Neural cell (in vitro differentiated cells): ENCODE measurements around the gene AADAT. TPM values are rescaled to one million over a fixed set of nuclear protein-coding genes. Genes with fewer than 3 reads are reported as not detected.
"Not testable (repeated sequence)": the region's sequence is repeated elsewhere in the genome, so short reads cannot be mapped to it uniquely, and the experiment has no call there.

Source experiments
- H2AFZ ChIP-seq: fragments of 200-600, 300-800 bp; sonication (generic), shearing (Covaris generic); 2 replicates; pipeline ENCODE4 v1.6.0; 2014; ENCODE audit warnings: low read depth, mild to moderate bottlenecking, antibody characterized with exemption, low read length, moderate library complexity
- H3F3A ChIP-seq: fragments of 200-600 bp; shearing (Covaris generic); 2 replicates; pipeline ENCODE4 v1.6.1; 2016; ENCODE audit warnings: mild to moderate bottlenecking, moderate library complexity, mixed read lengths, antibody characterized with exemption, low read length; ENCODE audit not compliant: insufficient read depth, poor library complexity, severe bottlenecking
- H3K27ac ChIP-seq: fragments of 200-600, 300-800 bp; sonication (generic), shearing (Covaris generic); 2 replicates; pipeline ENCODE4 v1.5.1; 2014; ENCODE audit warnings: mild to moderate bottlenecking, low read length, moderate library complexity
- H3K27me3 ChIP-seq: fragments of 300-800, 200-600 bp; sonication (generic), shearing (Covaris generic); 2 replicates; pipeline ENCODE4 v1.6.0; 2014; ENCODE audit warnings: mild to moderate bottlenecking, low read depth, low read length, moderate library complexity; ENCODE audit not compliant: insufficient read depth
- H3K36me3 ChIP-seq: fragments of 300-800, 200-600 bp; sonication (generic), shearing (Covaris generic); 2 replicates; pipeline ENCODE4 v1.5.1; 2014; ENCODE audit warnings: mild to moderate bottlenecking, antibody characterized with exemption, low read length, moderate library complexity; ENCODE audit not compliant: insufficient read depth
- H3K4me2 ChIP-seq: fragments of 300-800, 200-600 bp; sonication (generic), shearing (Covaris generic); 2 replicates; pipeline ENCODE4 v1.6.0; 2014; ENCODE audit warnings: mild to moderate bottlenecking, low read length
- H3K4me3 ChIP-seq: fragments of 300-800, 200-600 bp; sonication (generic), shearing (Covaris generic); 2 replicates; pipeline ENCODE4 v1.5.1; 2014; ENCODE audit warnings: mild to moderate bottlenecking, low read length, moderate library complexity
- H3K79me2 ChIP-seq: fragments of 200-600 bp; shearing (Covaris generic); replicated peaks from 2 replicates; pipeline ENCODE4 v1.6.0; 2014; ENCODE audit warnings: mild to moderate bottlenecking, low read length, moderate library complexity; ENCODE audit not compliant: insufficient read depth
- H3K9ac ChIP-seq: fragments of 300-800, 200-600 bp; sonication (generic), shearing (Covaris generic); 2 replicates; pipeline ENCODE4 v1.6.1; 2016; ENCODE audit warnings: mild to moderate bottlenecking, low read length, mixed read lengths
- H3K9me2 ChIP-seq: fragments of 200-600 bp; shearing (Covaris generic); 2 replicates; pipeline ENCODE4 v1.6.1; 2016; ENCODE audit warnings: mild to moderate bottlenecking, low read length, mixed read lengths; ENCODE audit not compliant: insufficient read depth
- H3K9me3 ChIP-seq: fragments of 200-600, 300-800 bp; sonication (generic), shearing (Covaris generic); 2 replicates; pipeline ENCODE4 v1.6.1; 2016; ENCODE audit warnings: mild to moderate bottlenecking, mixed run types, low read length, moderate library complexity, mixed read lengths
- H4K20me1 ChIP-seq: fragments of 200-600 bp; shearing (Covaris generic); 2 replicates; pipeline ENCODE4 v1.6.1; 2016; ENCODE audit warnings: mild to moderate bottlenecking, mixed run types; ENCODE audit not compliant: insufficient read depth
- EP300 ChIP-seq: fragments of 450-650 bp; conservative IDR thresholded peaks from 2 replicates; pipeline ENCODE4 v1.6.1; 2014; ENCODE audit warnings: antibody characterized with exemption, mild to moderate bottlenecking, moderate library complexity; ENCODE audit not compliant: poor library complexity, severe bottlenecking
- EZH2 ChIP-seq: fragments of 200-600, 300-800 bp; shearing (Covaris generic), sonication (generic); IDR thresholded peaks from 2 replicates; pipeline ENCODE4 v1.6.1; 2014; ENCODE audit warnings: antibody characterized with exemption, low read length, borderline replicate concordance, mild to moderate bottlenecking; ENCODE audit not compliant: insufficient read depth, poor library complexity, severe bottlenecking
- MXI1 ChIP-seq: fragments of 450-650 bp; conservative IDR thresholded peaks from 2 replicates; pipeline ENCODE4 v1.6.1; 2014; ENCODE audit warnings: antibody characterized with exemption, mild to moderate bottlenecking; ENCODE audit not compliant: poor library complexity, severe bottlenecking
- POLR2AphosphoS5 ChIP-seq: IDR thresholded peaks from 2 replicates; pipeline ENCODE4 v1.6.1; 2012
- RAD21 ChIP-seq: fragments of 450-650 bp; conservative IDR thresholded peaks from 2 replicates; pipeline ENCODE4 v1.6.1; 2014; ENCODE audit warnings: antibody characterized with exemption, mild to moderate bottlenecking, moderate library complexity
- SMC3 ChIP-seq: fragments of 450-650 bp; conservative IDR thresholded peaks from 2 replicates; pipeline ENCODE4 v1.6.1; 2014; ENCODE audit warnings: antibody characterized with exemption, mild to moderate bottlenecking, moderate library complexity; ENCODE audit not compliant: poor library complexity
- TAF1 ChIP-seq: IDR thresholded peaks from 2 replicates; pipeline ENCODE4 v1.6.1; 2012; ENCODE audit warnings: low read depth
- polyA plus RNA-seq: library from polyadenylated mRNA; depleted of rRNA; stranded (reverse); fragments of >200 nt; gene quantifications from 2 replicates; pipeline ENCODE4 v1.2.3, GENCODE V29; 2014
- TF ChIP-seq, protein P1 (sequence below): fragments of 450-650 bp; IDR thresholded peaks from 2 replicates; pipeline ENCODE4 v1.5.1; 2014; ENCODE audit warnings: antibody characterized with exemption, mild to moderate bottlenecking, moderate library complexity; ENCODE audit not compliant: poor library complexity, severe bottlenecking
- TF ChIP-seq, protein P2 (sequence below): IDR thresholded peaks from 2 replicates; pipeline ENCODE4 v1.6.1; 2012; ENCODE audit warnings: borderline replicate concordance

Gene AADAT
- polyA plus RNA-seq, 1 donor from 2014 or later = 79.3 TPM

DNA sequence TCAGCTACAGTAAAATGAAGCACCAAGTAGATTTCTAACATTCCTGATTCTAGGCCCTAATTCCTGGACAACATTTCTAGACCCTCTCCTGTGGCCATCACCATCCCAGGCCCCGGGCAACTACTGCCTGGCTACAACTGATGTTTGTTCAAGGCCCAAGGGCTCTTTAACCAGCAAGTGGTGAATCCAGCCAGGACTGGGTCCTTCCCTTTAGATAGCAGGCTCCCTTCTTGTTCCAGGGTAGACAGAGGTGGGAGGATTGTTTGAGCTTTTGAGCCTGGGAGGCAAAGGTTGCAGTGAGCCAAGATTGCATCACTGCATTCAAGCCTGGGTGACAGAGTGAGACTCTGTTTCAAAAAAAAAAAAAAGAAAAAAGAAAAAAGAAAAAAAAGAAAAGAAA is 12.7 kb upstream of the AADAT start:
- Histone ChIP-seq H3K9me2 (no peaks in the 10 kb centered on the region), H3K36me3 (no peaks in the 10 kb centered on the region), H3K9ac (no peak overlapping the region), H3K79me2 (no peaks in the 10 kb centered on the region), H3K4me2 (no peak overlapping the region), H3K4me3 (no peak overlapping the region), H3K27ac (no peak overlapping the region), H3F3A (no peaks in the 10 kb centered on the region), H3K27me3 (no peaks in the 10 kb centered on the region), H2AFZ (no peak overlapping the region), H4K20me1 (no peaks in the 10 kb centered on the region), H3K9me3 (no peaks in the 10 kb centered on the region)
- TF ChIP-seq, protein P1, sequence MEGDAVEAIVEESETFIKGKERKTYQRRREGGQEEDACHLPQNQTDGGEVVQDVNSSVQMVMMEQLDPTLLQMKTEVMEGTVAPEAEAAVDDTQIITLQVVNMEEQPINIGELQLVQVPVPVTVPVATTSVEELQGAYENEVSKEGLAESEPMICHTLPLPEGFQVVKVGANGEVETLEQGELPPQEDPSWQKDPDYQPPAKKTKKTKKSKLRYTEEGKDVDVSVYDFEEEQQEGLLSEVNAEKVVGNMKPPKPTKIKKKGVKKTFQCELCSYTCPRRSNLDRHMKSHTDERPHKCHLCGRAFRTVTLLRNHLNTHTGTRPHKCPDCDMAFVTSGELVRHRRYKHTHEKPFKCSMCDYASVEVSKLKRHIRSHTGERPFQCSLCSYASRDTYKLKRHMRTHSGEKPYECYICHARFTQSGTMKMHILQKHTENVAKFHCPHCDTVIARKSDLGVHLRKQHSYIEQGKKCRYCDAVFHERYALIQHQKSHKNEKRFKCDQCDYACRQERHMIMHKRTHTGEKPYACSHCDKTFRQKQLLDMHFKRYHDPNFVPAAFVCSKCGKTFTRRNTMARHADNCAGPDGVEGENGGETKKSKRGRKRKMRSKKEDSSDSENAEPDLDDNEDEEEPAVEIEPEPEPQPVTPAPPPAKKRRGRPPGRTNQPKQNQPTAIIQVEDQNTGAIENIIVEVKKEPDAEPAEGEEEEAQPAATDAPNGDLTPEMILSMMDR = no peak

DNA sequence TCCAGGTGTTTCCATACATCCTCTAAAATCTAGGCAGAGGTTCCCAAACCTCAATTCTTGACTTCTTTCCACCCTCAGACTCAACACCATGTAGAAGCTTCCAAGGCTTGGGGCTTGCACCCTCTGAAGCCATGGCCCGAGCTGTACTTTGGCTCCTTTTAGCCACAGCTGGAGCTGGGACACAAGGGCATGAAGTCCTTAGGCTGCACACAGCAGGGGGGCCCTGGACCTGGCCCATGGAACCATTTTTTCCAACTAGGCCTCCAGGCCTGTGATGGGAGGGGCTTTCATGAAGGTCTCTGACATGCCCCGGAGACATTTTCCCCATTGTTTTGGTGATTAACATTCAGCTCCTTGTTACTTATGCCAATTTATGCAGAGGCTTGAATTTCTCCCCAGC is 8.4 kb upstream of the AADAT start:
- not testable (repeated sequence) for H3K9ac ChIP-seq, H3K27me3 ChIP-seq, H4K20me1 ChIP-seq, H3F3A ChIP-seq, H3K9me2 ChIP-seq, H3K9me3 ChIP-seq, H2AFZ ChIP-seq, H3K36me3 ChIP-seq, H3K27ac ChIP-seq, H3K4me3 ChIP-seq, H3K4me2 ChIP-seq, H3K79me2 ChIP-seq

DNA sequence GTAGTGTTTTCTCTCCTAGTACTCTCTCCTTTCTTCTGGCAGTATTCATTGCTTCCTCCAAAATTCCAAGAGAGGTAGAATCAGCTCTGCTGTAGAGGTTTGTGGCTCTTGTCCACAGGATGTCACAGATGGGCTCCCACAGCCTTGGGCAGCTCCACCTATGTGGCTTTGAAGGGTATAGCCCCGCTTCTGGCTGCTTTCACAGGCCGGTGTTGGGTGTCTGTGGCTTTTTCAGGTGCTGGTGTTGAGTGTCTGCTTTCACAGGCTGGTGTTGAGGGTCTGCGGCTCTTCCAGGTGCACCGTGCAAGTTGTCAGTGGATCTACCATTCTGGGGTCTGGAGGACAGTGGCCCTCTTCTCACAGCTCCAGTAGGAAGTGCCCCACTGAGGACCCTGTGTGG is 7.9 kb upstream of the AADAT start:
- no peak for TF ChIP-seq EP300
- no peak for TF ChIP-seq TAF1
- TF ChIP-seq MXI1 = no peak
- TF ChIP-seq, protein P2, sequence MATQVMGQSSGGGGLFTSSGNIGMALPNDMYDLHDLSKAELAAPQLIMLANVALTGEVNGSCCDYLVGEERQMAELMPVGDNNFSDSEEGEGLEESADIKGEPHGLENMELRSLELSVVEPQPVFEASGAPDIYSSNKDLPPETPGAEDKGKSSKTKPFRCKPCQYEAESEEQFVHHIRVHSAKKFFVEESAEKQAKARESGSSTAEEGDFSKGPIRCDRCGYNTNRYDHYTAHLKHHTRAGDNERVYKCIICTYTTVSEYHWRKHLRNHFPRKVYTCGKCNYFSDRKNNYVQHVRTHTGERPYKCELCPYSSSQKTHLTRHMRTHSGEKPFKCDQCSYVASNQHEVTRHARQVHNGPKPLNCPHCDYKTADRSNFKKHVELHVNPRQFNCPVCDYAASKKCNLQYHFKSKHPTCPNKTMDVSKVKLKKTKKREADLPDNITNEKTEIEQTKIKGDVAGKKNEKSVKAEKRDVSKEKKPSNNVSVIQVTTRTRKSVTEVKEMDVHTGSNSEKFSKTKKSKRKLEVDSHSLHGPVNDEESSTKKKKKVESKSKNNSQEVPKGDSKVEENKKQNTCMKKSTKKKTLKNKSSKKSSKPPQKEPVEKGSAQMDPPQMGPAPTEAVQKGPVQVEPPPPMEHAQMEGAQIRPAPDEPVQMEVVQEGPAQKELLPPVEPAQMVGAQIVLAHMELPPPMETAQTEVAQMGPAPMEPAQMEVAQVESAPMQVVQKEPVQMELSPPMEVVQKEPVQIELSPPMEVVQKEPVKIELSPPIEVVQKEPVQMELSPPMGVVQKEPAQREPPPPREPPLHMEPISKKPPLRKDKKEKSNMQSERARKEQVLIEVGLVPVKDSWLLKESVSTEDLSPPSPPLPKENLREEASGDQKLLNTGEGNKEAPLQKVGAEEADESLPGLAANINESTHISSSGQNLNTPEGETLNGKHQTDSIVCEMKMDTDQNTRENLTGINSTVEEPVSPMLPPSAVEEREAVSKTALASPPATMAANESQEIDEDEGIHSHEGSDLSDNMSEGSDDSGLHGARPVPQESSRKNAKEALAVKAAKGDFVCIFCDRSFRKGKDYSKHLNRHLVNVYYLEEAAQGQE = no peak
- TF ChIP-seq, protein P1 = no peak
- TF ChIP-seq POLR2AphosphoS5 = no peak
- no peak for TF ChIP-seq RAD21
- no peak for TF ChIP-seq EZH2
- TF ChIP-seq SMC3 = no peak
- Histone ChIP-seq H3K4me3 (no peak overlapping the region), H3K9me3 (no peaks in the 10 kb centered on the region), H3K36me3 (no peaks in the 10 kb centered on the region), H3K27me3 (no peaks in the 10 kb centered on the region), H3K9ac (no peak overlapping the region), H3F3A (no peaks in the 10 kb centered on the region), H3K4me2 (no peak overlapping the region), H3K79me2 (no peaks in the 10 kb centered on the region), H3K27ac (no peak overlapping the region), H4K20me1 (no peaks in the 10 kb centered on the region), H2AFZ (no peak overlapping the region), H3K9me2 (no peaks in the 10 kb centered on the region)
